Stimulated activated effector memory CD8-positive, alpha-beta T cell treated with anti-CD3 and anti-CD28 coated beads, Interleukin-12 subunit alpha, Interleukin-12 subunit beta, amount 100 ng/mL, for 72 hours (primary cell): Measurements from ENCODE around the gene KCNQ1OT1.
"Not testable (repeated sequence)": the region's sequence is repeated elsewhere in the genome, so short reads cannot be mapped to it uniquely, and the experiment has no call there.

Experiments used
- ATAC-seq: fragments of 150-1000 bp; cut with Tn5 transposase; 2 replicates; pipeline ENCODE4 v1.10.0; 2021
- DNase-seq, 2 donors: peaks; one replicate each; pipeline ENCODE4 v3.0.0; 2021 to 2022; ENCODE audit warnings: low spot score in 2 of 2
- H3K27ac Mint-ChIP-seq: one replicate; pipeline ENCODE4 v1.8.0; 2022; ENCODE audit warnings: mild to moderate bottlenecking, mixed read lengths
- H3K36me3 Mint-ChIP-seq: one replicate; pipeline ENCODE4 v1.8.0; 2022; ENCODE audit warnings: mild to moderate bottlenecking, mixed read lengths
- H3K4me1 Mint-ChIP-seq: one replicate; pipeline ENCODE4 v1.8.0; 2022; ENCODE audit warnings: mixed read lengths
- H3K4me3 Mint-ChIP-seq: one replicate; pipeline ENCODE4 v1.8.0; 2022; ENCODE audit warnings: mild to moderate bottlenecking, mixed read lengths
- H3K9me3 Mint-ChIP-seq: one replicate; pipeline ENCODE4 v1.8.0; 2022; ENCODE audit warnings: mixed read lengths

The KCNQ1OT1 gene

DNA sequence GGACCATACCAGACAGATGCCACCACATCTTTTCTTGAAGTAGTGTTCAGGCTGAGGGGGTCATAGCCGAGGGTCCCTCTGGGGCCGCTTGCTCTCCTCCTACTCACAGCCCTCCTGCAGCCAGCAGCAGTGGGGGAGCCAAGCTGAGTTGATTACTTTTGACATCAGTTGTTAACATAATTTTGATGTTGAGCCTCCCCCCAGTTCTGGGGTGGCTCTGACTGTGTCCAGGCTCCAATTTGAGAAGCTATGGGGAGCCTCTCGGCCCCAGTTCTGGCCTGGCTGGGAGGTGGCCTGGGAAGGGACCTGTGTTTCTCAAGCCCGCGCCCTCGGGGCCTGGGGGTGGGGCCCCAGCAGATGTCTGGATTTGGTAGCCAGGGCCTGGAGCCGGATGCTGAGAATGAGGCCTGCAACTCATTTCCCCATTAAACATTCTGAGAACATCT is 47.9 kb downstream of the KCNQ1OT1 start:
- peaks cover 5% of the 10 kb centered on the region for H3K4me1 Mint-ChIP-seq
- H3K9me3 Mint-ChIP-seq, result peaks cover 27% of the 10 kb centered on the region
- DNase-seq, result no peak
- ATAC-seq, result no peak
- H3K36me3 Mint-ChIP-seq, result no peaks in the 10 kb centered on the region
- H3K4me3 Mint-ChIP-seq, result no peak overlapping the region
- H3K27ac Mint-ChIP-seq, result no peak overlapping the region

DNA sequence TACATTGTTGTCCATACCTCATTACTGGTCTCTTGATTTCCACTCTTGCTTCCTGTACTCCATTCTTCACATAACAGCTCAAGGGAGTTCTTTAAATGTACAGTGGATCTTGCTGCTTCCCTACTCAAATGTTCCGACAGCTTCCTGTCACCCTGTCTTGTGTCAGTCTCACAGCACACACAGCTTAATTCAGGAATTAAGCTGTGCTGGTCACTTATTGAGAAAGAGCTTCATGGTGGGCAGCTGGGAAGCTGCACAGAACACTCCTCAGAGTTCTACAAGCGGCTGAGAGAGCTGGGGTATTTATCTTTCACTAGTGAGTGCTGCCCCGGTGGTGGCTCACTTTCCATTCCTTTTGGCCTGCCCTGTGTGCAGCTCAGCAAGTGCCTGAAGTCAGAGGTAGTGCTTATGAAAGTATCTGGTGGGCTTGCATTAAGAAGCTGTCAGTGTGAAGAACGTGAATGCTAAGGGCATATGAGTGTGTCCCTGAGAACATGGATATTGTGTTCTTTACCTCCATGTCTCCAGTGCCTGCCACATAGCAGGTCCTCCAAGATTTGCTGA is 48.7 kb downstream of the KCNQ1OT1 start:
- Mint-ChIP-seq H3K27ac (no peak overlapping the region), H3K36me3 (no peaks in the 10 kb centered on the region), H3K9me3 (peaks cover 27% of the 10 kb centered on the region), H3K4me3 (no peak overlapping the region), H3K4me1 (peaks cover 3% of the 10 kb centered on the region)
- no peak for ATAC-seq
- no peak for DNase-seq

DNA sequence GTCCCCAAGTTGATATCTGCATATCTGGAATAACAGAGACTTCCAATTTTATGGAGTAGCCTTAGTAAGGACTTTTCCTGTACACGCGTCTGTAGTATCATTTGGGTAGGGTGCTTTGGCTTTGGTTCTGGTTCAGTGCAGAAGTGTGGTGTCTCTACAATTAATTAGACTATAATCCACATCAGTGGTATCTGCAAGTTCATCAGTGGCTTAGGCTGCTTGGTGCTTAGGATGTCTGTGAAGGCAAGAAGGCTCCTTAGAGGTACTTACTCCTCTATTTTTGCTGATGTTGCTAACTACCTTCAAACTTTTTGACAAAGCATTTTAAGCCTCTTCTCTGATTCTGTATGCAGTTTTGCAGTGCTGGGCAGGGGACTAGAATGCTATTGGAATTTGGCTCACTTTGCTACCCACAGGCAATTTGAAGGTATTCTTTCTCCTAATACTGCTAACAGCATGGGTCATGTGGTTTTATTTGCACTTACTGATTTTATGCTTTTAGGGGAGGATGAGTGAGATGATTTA is 49.4 kb downstream of the KCNQ1OT1 start:
- H3K4me3 Mint-ChIP-seq, result no peak overlapping the region
- ATAC-seq, result no peak
- H3K9me3 Mint-ChIP-seq, result peaks cover 27% of the 10 kb centered on the region
- DNase-seq, result no peak
- no peaks in the 10 kb centered on the region for H3K36me3 Mint-ChIP-seq
- H3K4me1 Mint-ChIP-seq, result no peaks in the 10 kb centered on the region
- H3K27ac Mint-ChIP-seq, result no peak overlapping the region

DNA sequence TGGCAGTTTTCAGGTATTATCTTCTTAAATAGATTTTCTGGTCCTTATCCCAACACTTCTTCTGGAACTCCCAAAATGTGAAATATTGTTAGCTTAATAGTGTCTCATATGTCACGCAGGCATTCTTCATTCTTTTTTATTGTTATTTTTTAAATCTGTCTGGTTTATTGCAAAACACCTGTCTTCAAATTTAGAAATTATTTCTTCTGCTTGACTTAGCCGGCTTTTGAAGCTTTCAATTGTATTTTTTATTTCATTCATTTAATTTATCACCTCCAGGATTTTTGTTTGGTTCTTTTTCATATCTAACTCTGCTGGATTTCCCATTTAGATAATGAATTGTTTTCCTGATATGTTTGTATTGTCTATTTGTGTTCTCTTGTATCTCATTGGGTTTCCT is 49.9 kb downstream of the KCNQ1OT1 start:
- Mint-ChIP-seq H3K4me1 (no peaks in the 10 kb centered on the region), H3K9me3 (peaks cover 27% of the 10 kb centered on the region), H3K4me3 (no peak overlapping the region), H3K27ac (no peak overlapping the region), H3K36me3 (no peaks in the 10 kb centered on the region)
- DNase-seq, result no peak
- no peak for ATAC-seq

DNA sequence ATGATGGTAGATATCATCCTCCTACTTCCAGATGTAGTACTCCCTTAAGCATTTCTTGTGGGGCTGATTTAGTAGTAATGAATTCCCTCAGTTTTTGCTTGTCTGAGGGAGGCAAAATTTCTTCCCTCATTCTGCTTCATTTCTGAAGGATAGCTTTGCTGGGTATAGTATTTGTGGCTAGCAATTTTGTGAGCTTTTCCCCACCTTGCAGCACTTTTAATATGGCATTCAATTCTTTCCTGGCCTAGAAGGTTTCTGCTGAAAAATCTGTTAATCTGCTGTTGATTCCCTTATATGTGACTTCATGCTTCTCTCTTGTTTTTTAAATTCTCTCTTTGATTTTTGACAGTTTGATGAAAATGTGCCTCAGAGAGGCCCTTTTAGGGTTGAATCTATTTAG is 50.4 kb downstream of the KCNQ1OT1 start:
- H3K27ac Mint-ChIP-seq, result no peak overlapping the region
- no peaks in the 10 kb centered on the region for H3K4me1 Mint-ChIP-seq
- DNase-seq, result no peak
- H3K4me3 Mint-ChIP-seq, result no peak overlapping the region
- ATAC-seq, result no peak
- H3K9me3 Mint-ChIP-seq, result peaks cover 30% of the 10 kb centered on the region
- no peaks in the 10 kb centered on the region for H3K36me3 Mint-ChIP-seq

DNA sequence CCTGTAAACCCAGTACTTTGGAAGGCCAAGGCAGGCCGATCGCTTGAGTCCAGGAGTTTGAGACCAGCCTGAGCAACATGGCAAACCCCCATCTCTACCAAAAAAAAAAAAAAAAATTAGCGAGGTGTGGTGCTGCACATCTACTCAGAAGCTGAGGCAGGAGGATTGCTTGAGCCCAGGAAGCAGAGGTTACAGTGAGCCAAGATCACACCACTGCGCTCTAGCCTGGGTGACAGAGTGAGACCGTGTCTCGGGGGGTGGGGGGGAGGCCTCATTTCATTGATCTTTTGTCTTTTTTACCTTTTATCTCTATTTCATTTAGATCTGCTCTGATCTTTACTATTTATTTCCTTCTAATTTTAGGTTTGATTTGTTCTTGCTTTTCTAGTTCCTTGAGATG is 51.8 kb downstream of the KCNQ1OT1 start:
- no peak overlapping the region for H3K4me3 Mint-ChIP-seq
- no peaks in the 10 kb centered on the region for H3K4me1 Mint-ChIP-seq
- DNase-seq (no peak), ATAC-seq (no peak)
- H3K27ac Mint-ChIP-seq, result no peak overlapping the region
- no peaks in the 10 kb centered on the region for H3K36me3 Mint-ChIP-seq
- peaks cover 42% of the 10 kb centered on the region for H3K9me3 Mint-ChIP-seq

DNA sequence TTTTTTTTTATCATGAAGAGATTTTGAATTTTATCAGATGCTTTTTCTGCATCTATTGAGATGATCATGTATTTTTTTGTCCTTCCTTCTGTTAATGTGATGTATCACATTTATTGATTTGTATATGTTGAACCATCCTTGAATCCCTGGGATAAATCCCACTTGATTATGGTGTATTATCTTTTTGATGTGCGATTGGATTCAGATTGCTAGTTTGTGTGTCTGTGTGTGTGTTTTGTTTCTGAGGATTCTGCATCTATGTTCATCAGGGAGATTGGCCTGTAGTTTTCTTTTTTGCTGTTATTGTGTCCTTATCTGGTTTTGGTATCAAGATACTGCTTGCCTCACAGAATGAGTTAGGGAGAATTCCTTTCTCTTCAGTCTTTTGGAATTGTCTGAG is 52.6 kb downstream of the KCNQ1OT1 start:
- Mint-ChIP-seq H3K36me3 (no peaks in the 10 kb centered on the region), H3K27ac (no peak overlapping the region)

DNA sequence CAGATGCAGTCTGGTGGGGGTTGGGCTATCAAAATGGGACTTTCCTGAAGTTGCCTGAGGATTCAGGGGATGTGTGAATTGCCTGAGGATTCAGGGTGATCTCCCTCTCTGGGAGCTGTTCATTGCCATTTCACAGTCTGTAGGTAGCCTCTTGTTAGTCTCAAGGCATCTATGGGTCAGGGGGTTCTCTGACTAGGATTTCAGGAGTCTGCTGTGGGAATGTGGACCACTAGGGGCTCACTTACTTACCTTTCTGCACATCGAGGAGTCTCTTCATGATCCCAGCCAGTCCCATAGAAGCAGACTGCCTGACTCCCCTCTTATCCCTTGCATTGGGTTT is 54.0 kb downstream of the KCNQ1OT1 start:
- ATAC-seq (no peak), DNase-seq (no peak)
- H3K9me3 Mint-ChIP-seq, result peaks cover 48% of the 10 kb centered on the region
- H3K4me3 Mint-ChIP-seq, result no peak overlapping the region
- H3K4me1 Mint-ChIP-seq, result no peaks in the 10 kb centered on the region
- H3K36me3 Mint-ChIP-seq, result no peaks in the 10 kb centered on the region
- no peak overlapping the region for H3K27ac Mint-ChIP-seq

More for the DNA sequence above, 52.6 kb downstream of the KCNQ1OT1 start:
- no peak for DNase-seq
- ATAC-seq, result no peak
- Mint-ChIP-seq H3K4me1 (no peaks in the 10 kb centered on the region), H3K9me3 (peaks cover 48% of the 10 kb centered on the region), H3K4me3 (no peak overlapping the region)

DNA sequence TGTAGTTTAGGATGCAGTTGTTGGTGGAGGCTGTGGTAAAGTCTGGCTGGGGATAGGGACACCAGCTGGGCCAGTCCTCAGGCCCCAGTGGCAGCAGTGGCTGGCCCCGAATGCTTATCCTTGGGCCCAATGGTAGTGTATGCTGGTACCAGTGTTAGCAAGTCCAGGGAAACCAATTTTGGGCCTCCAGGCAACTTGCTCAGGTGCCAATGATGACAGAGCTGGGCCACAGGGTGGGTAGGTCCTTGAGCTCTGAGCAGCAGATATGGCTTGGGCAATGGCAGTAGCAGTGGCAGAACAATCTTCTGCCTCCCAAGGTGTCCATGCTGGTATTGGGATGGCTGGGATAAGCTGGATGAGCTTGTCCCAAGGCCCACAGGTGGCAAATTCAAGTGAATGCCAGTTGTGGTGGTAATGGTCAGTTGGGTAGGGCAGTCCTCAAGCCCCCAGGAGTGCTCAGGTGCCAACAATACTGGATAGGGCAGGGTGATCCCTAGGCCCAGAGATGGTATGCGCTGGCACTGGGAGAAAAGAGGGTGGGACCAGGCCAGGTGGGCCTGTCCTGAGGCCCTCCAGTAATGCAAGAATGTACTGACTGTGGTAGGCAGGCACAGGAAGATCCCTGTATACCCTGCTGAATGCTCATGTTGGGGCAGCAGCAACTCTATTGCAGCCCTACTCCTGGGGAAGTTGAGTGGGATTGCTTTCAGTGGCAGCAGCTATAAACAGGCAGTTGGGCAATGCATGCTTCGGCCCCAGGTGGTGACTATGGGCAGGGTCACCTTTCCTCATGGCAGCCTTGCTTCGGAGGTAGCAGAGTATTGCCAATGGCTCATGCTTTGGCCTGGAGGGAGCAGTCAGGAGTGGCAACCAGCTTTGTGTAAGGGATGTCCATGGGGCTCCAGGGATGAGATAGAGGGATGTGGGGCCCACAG is 54.7 kb downstream of the KCNQ1OT1 start:
- DNase-seq, result no peak
- peaks cover 50% of the 10 kb centered on the region for H3K9me3 Mint-ChIP-seq
- no peaks in the 10 kb centered on the region for H3K4me1 Mint-ChIP-seq
- no peak overlapping the region for H3K4me3 Mint-ChIP-seq
- H3K36me3 Mint-ChIP-seq, result no peaks in the 10 kb centered on the region
- ATAC-seq, result no peak
- H3K27ac Mint-ChIP-seq, result no peak overlapping the region

DNA sequence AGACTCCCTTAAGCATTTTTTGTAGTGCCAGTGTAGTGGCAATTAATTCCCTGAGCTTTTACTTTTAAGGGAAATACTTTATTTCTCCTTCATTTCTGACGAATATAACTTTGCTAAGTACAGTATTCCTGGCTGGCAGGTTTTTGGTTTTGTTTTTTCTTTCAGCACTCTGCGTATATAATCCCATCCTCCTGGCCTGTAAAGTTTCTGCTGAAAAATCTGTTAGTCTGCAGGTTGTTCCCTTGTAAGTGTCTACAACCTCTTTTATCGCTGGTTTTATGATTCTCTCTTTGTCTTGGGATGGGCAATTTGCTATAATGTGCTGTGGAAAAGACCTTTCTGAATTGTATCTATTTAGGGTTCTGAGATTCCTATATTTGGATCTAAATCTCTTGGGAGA is 56.0 kb downstream of the KCNQ1OT1 start:
- ATAC-seq (no peak), DNase-seq (no peak)
- Mint-ChIP-seq H3K9me3 (peaks cover 40% of the 10 kb centered on the region), H3K4me3 (no peak overlapping the region), H3K4me1 (no peaks in the 10 kb centered on the region), H3K27ac (no peak overlapping the region), H3K36me3 (no peaks in the 10 kb centered on the region)

DNA sequence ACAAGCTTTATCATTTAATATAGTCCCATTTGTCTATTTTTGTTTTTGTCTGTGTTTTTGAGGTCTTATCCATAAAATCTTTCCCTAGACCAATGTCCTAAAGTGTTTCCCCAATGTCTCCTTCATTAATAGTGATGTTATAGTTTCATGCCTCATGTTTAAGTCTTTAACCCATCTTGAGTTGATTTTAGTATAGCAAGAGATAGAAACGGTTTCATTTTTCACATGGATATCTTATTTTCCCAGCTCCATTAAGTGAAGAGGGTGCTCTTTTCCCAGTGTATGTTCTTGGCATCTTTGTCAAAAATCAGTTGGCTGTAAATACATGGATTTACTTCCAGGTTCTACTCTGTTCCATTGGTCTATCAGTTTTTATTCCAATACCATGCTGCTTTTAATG is 58.2 kb downstream of the KCNQ1OT1 start:
- Mint-ChIP-seq H3K36me3 (no peaks in the 10 kb centered on the region), H3K27ac (no peak overlapping the region), H3K4me3 (no peak overlapping the region), H3K4me1 (no peaks in the 10 kb centered on the region), H3K9me3 (peaks cover 42% of the 10 kb centered on the region)
- no peak for DNase-seq
- no peak for ATAC-seq

DNA sequence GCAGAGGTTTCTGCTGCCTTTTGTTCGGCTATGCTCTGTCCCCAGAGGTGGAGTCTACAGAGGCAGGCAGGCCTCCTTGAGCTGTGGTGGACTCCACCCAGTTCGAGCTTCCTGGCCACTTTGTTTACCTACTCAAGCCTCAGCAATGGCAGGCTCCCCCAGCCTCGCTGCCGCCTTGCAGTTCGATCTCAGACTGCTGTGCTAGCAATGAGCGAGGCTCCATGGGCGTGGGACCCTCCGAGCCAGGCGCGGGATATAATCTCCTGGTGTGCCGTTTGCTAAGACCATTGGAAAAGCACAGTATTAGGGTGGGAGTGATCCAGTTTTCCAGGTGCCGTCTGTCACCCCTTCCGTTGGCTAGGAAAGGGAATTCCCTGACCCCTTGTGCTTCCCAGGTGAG is 60.0 kb downstream of the KCNQ1OT1 start:
- H3K27ac Mint-ChIP-seq, DNase-seq, H3K4me1 Mint-ChIP-seq, H3K4me3 Mint-ChIP-seq, H3K36me3 Mint-ChIP-seq, ATAC-seq: not testable (repeated sequence)
- peaks cover 42% of the 10 kb centered on the region for H3K9me3 Mint-ChIP-seq

DNA sequence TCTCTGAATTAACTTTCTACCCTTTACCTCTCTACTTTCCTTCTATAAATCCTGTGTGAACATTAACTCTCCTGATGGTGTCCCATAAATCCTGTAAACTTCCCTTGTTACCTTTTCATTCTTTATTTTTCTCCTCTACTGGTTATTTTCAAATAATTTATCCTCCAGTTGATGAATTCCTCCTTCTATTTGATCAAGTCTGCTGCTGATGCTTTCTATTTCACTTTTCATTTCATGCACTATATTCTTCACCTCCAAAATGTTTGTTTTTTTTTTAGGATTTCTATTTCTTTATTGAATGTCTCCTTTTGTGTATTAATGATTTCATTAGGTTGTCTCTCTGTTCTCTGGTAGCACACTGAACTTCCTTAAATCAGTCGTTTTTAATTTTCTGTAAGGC is 68.6 kb downstream of the KCNQ1OT1 start:
- peaks cover 16% of the 10 kb centered on the region for H3K9me3 Mint-ChIP-seq
- no peaks in the 10 kb centered on the region for H3K36me3 Mint-ChIP-seq
- ATAC-seq (no peak), DNase-seq (no peak)
- H3K4me3 Mint-ChIP-seq, result no peak overlapping the region
- no peak overlapping the region for H3K27ac Mint-ChIP-seq
- no peaks in the 10 kb centered on the region for H3K4me1 Mint-ChIP-seq

DNA sequence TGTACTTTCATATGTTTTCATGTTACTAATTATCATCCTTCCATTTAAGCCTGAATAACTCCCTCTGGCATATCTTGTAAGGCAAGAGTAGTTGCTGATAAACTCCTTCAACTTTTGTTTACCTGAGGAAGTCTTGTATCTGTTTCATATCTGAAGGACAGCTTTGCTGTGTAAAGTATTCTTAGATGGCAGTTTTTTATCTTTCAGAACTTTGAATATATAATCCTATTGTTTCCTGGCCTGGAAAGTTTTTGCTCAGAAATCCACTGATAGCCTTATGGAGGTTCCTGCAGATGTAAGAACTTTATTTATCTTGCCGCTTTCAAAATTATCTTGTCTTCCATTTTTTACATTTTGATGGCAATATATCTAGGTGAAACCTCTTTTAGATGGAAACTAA is 69.1 kb downstream of the KCNQ1OT1 start:
- no peak overlapping the region for H3K4me3 Mint-ChIP-seq
- H3K27ac Mint-ChIP-seq, result no peak overlapping the region
- H3K36me3 Mint-ChIP-seq, result no peaks in the 10 kb centered on the region
- H3K9me3 Mint-ChIP-seq, result peaks cover 16% of the 10 kb centered on the region
- no peaks in the 10 kb centered on the region for H3K4me1 Mint-ChIP-seq
- no peak for DNase-seq
- no peak for ATAC-seq

DNA sequence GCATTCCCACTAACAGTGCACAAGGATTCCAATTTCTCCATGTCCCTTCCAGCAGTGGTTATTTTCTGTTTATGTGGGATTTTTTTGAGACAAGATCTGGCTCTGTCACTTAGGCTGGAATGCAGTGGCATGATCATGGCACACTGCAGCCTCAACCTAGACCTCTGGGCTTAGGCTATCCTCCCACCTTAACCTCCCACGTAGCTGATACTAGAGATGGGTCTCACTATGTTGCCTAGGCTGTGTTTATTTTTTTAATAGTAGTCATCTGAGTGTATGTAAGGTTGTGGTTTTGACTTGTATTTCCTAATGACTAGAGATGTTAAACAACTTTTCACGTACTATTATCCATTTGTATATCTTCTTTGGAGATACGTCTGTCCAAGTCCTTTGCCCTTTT is 74.6 kb downstream of the KCNQ1OT1 start:
- ATAC-seq, result no peak
- no peak for DNase-seq
- Mint-ChIP-seq H3K9me3 (peaks cover 2% of the 10 kb centered on the region), H3K4me1 (no peaks in the 10 kb centered on the region), H3K27ac (no peak overlapping the region), H3K4me3 (no peak overlapping the region), H3K36me3 (no peaks in the 10 kb centered on the region)

DNA sequence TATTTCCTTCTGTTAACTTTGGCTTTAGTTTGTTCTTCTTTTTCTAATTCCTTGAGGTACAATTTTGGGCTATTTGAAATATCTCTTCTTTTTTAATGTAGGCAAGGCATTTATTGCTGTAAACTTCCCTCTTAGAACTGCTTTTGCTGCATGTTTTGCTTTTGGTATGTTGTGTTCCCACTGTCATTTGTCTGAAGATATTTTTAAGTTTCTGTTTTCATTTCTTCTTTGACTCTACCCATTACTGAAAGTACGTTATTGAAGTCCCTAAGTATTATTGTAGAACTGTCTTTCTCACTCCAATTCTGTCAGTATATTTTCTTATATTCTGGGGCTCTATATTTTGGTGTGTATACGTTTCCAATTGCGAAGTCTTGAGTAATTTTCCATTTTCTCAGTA is 77.9 kb downstream of the KCNQ1OT1 start:
- DNase-seq, result no peak
- H3K27ac Mint-ChIP-seq, result no peak overlapping the region
- no peaks in the 10 kb centered on the region for H3K36me3 Mint-ChIP-seq
- no peak overlapping the region for H3K4me3 Mint-ChIP-seq
- no peaks in the 10 kb centered on the region for H3K4me1 Mint-ChIP-seq
- ATAC-seq, result no peak
- H3K9me3 Mint-ChIP-seq, result no peaks in the 10 kb centered on the region
